AG04449 (cell line): ENCODE results near the gene FOXL1.

Source experiments
- CTCF ChIA-PET: fragments of 350-600 bp; formaldehyde crosslinking; extraction: SDS; loops from one replicate; lab custom pipeline; 2021; ENCODE audit warnings: antibody characterized with exemption; lab: Yijun Ruan, JAX
- POLR2A ChIA-PET: fragments of 400-600, 350-600 bp; formaldehyde crosslinking; extraction: SDS; loops from one replicate; lab custom pipeline; 2020; ENCODE audit warnings: antibody characterized with exemption, inconsistent platforms; lab: Yijun Ruan, JAX
- DNase-seq: peaks from one replicate; pipeline ENCODE4 v3.0.0-alpha.2; 2010; ENCODE audit warnings: low read depth, low spot score
- H3K4me3 ChIP-seq: 2 replicates; pipeline ENCODE4 v1.5.1; 2011; ENCODE audit warnings: low read depth, mild to moderate bottlenecking, control low read depth, low read length
- CTCF ChIP-seq: IDR thresholded peaks from one replicate; pipeline ENCODE4 v1.5.1; 2011; ENCODE audit warnings: mild to moderate bottlenecking, moderate library complexity, low read length, control low read depth, inconsistent platforms; ENCODE audit not compliant: insufficient read depth; ENCODE audit errors: missing control alignments

The FOXL1 gene

GRCh38 chr16:86614699-86615098 is 36.4 kb downstream of the FOXL1 start:
- no peak overlapping the region for H3K4me3 ChIP-seq
- DNase-seq: no peak
- no peak for TF ChIP-seq CTCF
- ChIA-PET CTCF (interaction anchor here (2.0 kb wide), 1 partner anchor 448 kb away, joined by 6 read pairs; no protein-coding TSS in a partner anchor), POLR2A (no interaction called here)

- no peak overlapping the region for H3K4me3 ChIP-seq
- DNase-seq: no peak
- ChIA-PET CTCF (no interaction called here), POLR2A (no interaction called here)
- TF ChIP-seq CTCF: no peak
Measured at GRCh38 chr16:86616906-86617305, 38.6 kb downstream of the FOXL1 start.

- DNase-seq: no peak
- CTCF ChIA-PET: no interaction called here
- H3K4me3 ChIP-seq: no peak overlapping the region
- POLR2A ChIA-PET: no interaction called here
- TF ChIP-seq CTCF: no peak
Measured at GRCh38 chr16:86618431-86619238, 40.3 kb downstream of the FOXL1 start.

- ChIA-PET CTCF (interaction anchor here (1.0 kb wide), 1 partner anchor 444 kb away, joined by 3 read pairs; no protein-coding TSS in a partner anchor), POLR2A (no interaction called here)
- H3K4me3 ChIP-seq: no peak overlapping the region
- DNase-seq: no peak
- TF ChIP-seq CTCF: no peak
Measured at GRCh38 chr16:86619239-86619794, 41.0 kb downstream of the FOXL1 start.

GRCh38 chr16:86620184-86620583 is 41.8 kb downstream of the FOXL1 start:
- ChIA-PET POLR2A (interaction anchor here (0.5 kb wide), 1 partner anchor 13 kb away, joined by 3 read pairs; no protein-coding TSS in a partner anchor), CTCF (interaction anchor here (1.0 kb wide), 1 partner anchor 443 kb away, joined by 3 read pairs; no protein-coding TSS in a partner anchor)
- no peak overlapping the region for H3K4me3 ChIP-seq
- no peak for DNase-seq
- TF ChIP-seq CTCF: no peak

- no peak overlapping the region for H3K4me3 ChIP-seq
- DNase-seq: no peak
- CTCF ChIA-PET: no interaction called here
- TF ChIP-seq CTCF: no peak
- POLR2A ChIA-PET: no interaction called here
Measured at GRCh38 chr16:86621966-86622365, 43.6 kb downstream of the FOXL1 start.
